Measurements from ENCODE around the gene ZC3H12D.

- TF ChIP-seq CTCF (IDR thresholded peaks at IDR 0.05) (no peak), POLR2A (IDR thresholded peaks at IDR 0.05) (no peak), EP300 (IDR thresholded peaks at IDR 0.05) (no peak)
Measured at GRCh38 chr6:149457316-149457884, 27.4 kb downstream of the ZC3H12D start.
